KMS-11 (cell line): ENCODE results near the gene COX6B2.

Experiments used
- H2AFZ ChIP-seq: fragments of 200-600 bp; sonication (generic); 2 replicates; pipeline ENCODE4 v1.6.1; 2016; ENCODE audit warnings: antibody characterized with exemption, mixed run types, low read depth
- H3K27ac ChIP-seq: fragments of 200-600 bp; sonication (generic); 2 replicates; pipeline ENCODE4 v1.6.1; 2016; ENCODE audit warnings: mild to moderate bottlenecking, mixed run types
- H3K27me3 ChIP-seq: fragments of 200-600 bp; sonication (generic); 2 replicates; pipeline ENCODE4 v1.6.1; 2017; ENCODE audit warnings: mild to moderate bottlenecking, low read depth, mixed run types, moderate library complexity; ENCODE audit not compliant: insufficient read depth
- H3K36me3 ChIP-seq: fragments of 200-600 bp; sonication (generic); 2 replicates; pipeline ENCODE4 v1.6.1; 2017; ENCODE audit warnings: mild to moderate bottlenecking, mixed run types; ENCODE audit not compliant: insufficient read depth
- H3K4me1 ChIP-seq: fragments of 200-600 bp; sonication (generic); 2 replicates; pipeline ENCODE4 v1.6.1; 2016; ENCODE audit warnings: mild to moderate bottlenecking, low read depth, mixed run types; ENCODE audit not compliant: poor library complexity, severe bottlenecking
- H3K4me2 ChIP-seq: fragments of 200-600 bp; sonication (generic); 2 replicates; pipeline ENCODE4 v1.7.0; 2016; ENCODE audit warnings: mild to moderate bottlenecking, mixed run types
- H3K4me3 ChIP-seq: fragments of 200-600 bp; sonication (generic); IDR thresholded peaks from 2 replicates; pipeline ENCODE4 v1.6.1; 2017; ENCODE audit warnings: low read depth, low read length, mixed read lengths; ENCODE audit not compliant: insufficient read depth
- H3K79me2 ChIP-seq: fragments of 200-600 bp; sonication (generic); 2 replicates; pipeline ENCODE4 v1.6.1; 2016; ENCODE audit warnings: low read depth, mixed run types; ENCODE audit not compliant: insufficient read depth
- H3K9ac ChIP-seq: fragments of 200-600 bp; sonication (generic); 2 replicates; pipeline ENCODE4 v1.6.1; 2016; ENCODE audit warnings: mild to moderate bottlenecking, mixed run types
- H4K20me1 ChIP-seq: fragments of 200-600 bp; sonication (generic); 2 replicates; pipeline ENCODE4 v1.6.1; 2016; ENCODE audit warnings: mild to moderate bottlenecking, mixed run types; ENCODE audit not compliant: insufficient read depth
- CTCF ChIP-seq: fragments of 200-600 bp; sonication (generic); conservative IDR thresholded peaks from 2 replicates; pipeline ENCODE4 v1.6.1; 2017; ENCODE audit warnings: low read depth, mild to moderate bottlenecking, antibody characterized with exemption, low read length, moderate library complexity, mixed read lengths

The COX6B2 gene

GRCh38 chr19:55372316-55373081 is 18.0 kb upstream of the COX6B2 start:
- H3K4me1 ChIP-seq, result peaks cover 10% of the 10 kb centered on the region
- H3K4me2 ChIP-seq, result no peak overlapping the region
- no peak overlapping the region for H3K9ac ChIP-seq

GRCh38 chr19:55370305-55370988 is 15.9 kb upstream of the COX6B2 start, which contains the start of gene IL11:
IL11 (minus strand) TSS chr19:55370463; CDS start chr19:55370310, 153 bp downstream.
- TF ChIP-seq CTCF, result no peak
- Histone ChIP-seq H2AFZ (no peak within 1 kb of the TSS), H4K20me1 (no peaks in the 10 kb centered on the region), H3K27ac (no peak within 1 kb of the TSS), H3K79me2 (no peaks in the 10 kb centered on the region), H3K36me3 (no peaks in the 10 kb centered on the region), H3K4me1 (peaks cover 2% of the 10 kb centered on the region), H3K4me2 (no peak within 1 kb of the TSS), H3K27me3 (peaks cover 62% of the 10 kb centered on the region), H3K9ac (no peak within 1 kb of the TSS), H3K4me3 (no peak within 1 kb of the TSS)

More at GRCh38 chr19:55372316-55373081, 18.0 kb upstream of the COX6B2 start:
- no peaks in the 10 kb centered on the region for H4K20me1 ChIP-seq
- H3K79me2 ChIP-seq, result no peaks in the 10 kb centered on the region
- H3K27me3 ChIP-seq, result peaks cover 52% of the 10 kb centered on the region
- H3K27ac ChIP-seq, result no peak overlapping the region
- no peaks in the 10 kb centered on the region for H3K36me3 ChIP-seq
- H3K4me3 ChIP-seq, result no peak overlapping the region
- no peak for TF ChIP-seq CTCF
- no peak overlapping the region for H2AFZ ChIP-seq

GRCh38 chr19:55369653-55370304 is 15.3 kb upstream of the COX6B2 start:
- Histone ChIP-seq H2AFZ (no peak overlapping the region), H3K36me3 (no peaks in the 10 kb centered on the region), H3K4me1 (no peaks in the 10 kb centered on the region), H4K20me1 (no peaks in the 10 kb centered on the region), H3K4me2 (no peak overlapping the region), H3K27ac (no peak overlapping the region), H3K9ac (no peak overlapping the region), H3K27me3 (peaks cover 66% of the 10 kb centered on the region), H3K4me3 (no peak overlapping the region), H3K79me2 (no peaks in the 10 kb centered on the region)
- no peak for TF ChIP-seq CTCF

- no peak overlapping the region for H3K4me2 ChIP-seq
- H3K27me3 ChIP-seq, result peaks cover 71% of the 10 kb centered on the region
Measured at GRCh38 chr19:55368701-55369563, 14.4 kb upstream of the COX6B2 start.

More at GRCh38 chr19:55368701-55369563, 14.4 kb upstream of the COX6B2 start:
- Histone ChIP-seq H3K4me3 (no peak overlapping the region), H3K4me1 (no peaks in the 10 kb centered on the region), H4K20me1 (no peaks in the 10 kb centered on the region), H3K79me2 (no peaks in the 10 kb centered on the region), H3K27ac (no peak overlapping the region), H2AFZ (no peak overlapping the region), H3K36me3 (no peaks in the 10 kb centered on the region), H3K9ac (no peak overlapping the region)
- no peak for TF ChIP-seq CTCF
